ENCODE results near the gene TRPV5. TPM values are rescaled to one million over a fixed set of nuclear protein-coding genes. Genes with fewer than 3 reads are reported as not detected.

The TRPV5 gene
- total RNA-seq, 5 donors from 2014 or later (not counting 1 experiment from before 2014, with no cell fraction given), result not detected

DNA sequence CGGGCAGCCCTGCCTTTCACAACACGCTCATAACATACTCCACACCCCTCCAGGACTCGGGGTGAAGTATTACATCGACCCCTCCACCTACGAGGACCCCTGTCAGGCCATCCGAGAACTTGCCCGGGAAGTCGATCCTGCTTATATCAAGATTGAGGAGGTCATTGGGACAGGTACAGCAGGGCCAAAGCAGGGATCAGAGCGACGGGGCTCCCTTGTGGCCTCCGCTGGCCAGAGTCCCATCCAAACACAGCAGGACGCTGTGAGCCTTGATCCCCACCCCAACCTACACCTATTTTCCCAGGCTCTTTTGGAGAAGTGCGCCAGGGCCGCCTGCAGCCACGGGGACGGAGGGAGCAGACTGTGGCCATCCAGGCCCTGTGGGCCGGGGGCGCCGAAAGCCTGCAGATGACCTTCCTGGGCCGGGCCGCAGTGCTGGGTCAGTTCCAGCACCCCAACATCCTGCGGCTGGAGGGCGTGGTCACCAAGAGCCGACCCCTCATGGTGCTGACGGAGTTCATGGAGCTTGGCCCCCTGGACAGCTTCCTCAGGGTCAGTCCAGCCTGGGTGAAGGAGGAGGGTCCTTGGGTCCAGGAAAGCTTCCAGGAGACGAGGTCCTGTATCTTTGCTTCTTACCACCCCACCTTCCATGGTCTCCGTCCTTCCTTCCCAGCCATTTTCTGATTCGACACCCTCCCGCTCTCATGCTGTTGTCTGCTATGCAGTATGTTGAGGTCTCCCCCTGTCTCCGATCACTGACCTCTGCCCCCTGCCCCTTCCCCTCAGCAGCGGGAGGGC is 65.2 kb downstream of the TRPV5 start:
- Histone ChIP-seq H3K27me3 (replicated peaks in 1 of 2; ENCODE audit: control insufficient read depth in 2 of 2, extremely low read depth in 1 of 2, insufficient read depth in 2 of 2, low read length in 1 of 2) (peaks cover 0 to 2% of the 10 kb centered on the region in 2 experiments), H3K36me3 (ENCODE audit: control insufficient read depth in 2 of 2, extremely low read depth in 1 of 2, insufficient read depth in 1 of 2, low read length in 1 of 2) (peaks cover 7 to 18% of the 10 kb centered on the region in 2 donors), H3K4me3 (ENCODE audit: control insufficient read depth in 1 of 2, extremely low read depth in 1 of 2, low read length in 1 of 2) (no peak overlapping the region), H3K27ac (ENCODE audit: low read length) (no peak overlapping the region), H3K9me3 (no peaks in the 10 kb centered on the region), H3K4me1 (ENCODE audit: control insufficient read depth in 1 of 2, extremely low read depth in 1 of 2, insufficient read depth in 2 of 2, low read length in 2 of 2) (peaks cover 0 to 11% of the 10 kb centered on the region in 2 experiments)
- Mint-ChIP-seq H3K4me1 (no peaks in the 10 kb centered on the region), H3K27me3 (no peaks in the 10 kb centered on the region), H3K27ac (no peak overlapping the region), H3K4me3 (no peak overlapping the region), H3K9me3 (no peaks in the 10 kb centered on the region), H3K36me3 (peaks cover 26% of the 10 kb centered on the region)
- whole genome bisulfite sequencing (ENCODE audit: insufficient coverage), result 90% methylated on average over 25 of the region's 31 CpGs
- ChIA-PET CTCF (interaction anchor here in 1 of 2 donors (0.5 to 1.2 kb wide), 2 partner anchors 18 to 237 kb away, joined by 4 to 5 read pairs; no protein-coding TSS in a partner anchor), POLR2A (no interaction called here)
- ATAC-seq (replicated peaks in 1 of 4) (no peak), DNase-seq (peak in 1 of 35 experiments; percentile 11)

DNA sequence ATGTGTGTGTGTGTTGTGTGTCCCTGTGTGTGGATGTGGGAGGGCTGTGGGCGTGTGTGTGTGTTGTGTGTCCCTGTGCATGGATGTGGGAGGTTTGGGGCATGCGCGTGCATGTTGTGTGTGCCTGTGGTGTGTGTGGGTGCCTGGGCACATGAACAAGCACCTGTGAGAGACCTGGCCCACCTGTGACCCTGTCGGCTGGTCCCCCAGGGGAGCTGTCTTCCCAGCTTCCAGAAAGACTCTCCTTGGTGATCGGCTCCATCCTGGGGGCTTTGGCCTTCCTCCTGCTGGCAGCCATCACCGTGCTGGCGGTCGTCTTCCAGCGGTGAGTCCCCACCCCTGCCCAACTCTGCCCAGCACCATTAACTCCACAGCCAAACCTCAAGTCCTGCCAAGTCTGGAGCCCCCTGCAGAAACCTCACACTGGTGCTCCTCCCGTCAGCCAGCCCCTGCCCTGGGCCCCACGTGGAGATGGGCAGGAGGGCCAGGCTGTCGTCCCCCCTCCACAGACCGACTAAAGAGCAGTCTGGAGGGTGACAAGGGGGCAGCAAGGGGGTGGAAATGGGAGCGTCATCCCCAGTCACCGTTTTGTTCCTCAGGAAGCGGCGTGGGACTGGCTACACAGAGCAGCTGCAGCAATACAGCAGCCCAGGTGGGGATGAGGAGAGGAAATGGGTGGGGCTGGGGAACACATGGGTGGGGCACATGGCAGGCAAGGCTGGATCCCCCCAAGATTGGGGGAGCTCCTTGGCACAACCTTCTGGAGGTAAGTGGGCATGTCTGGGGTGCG is 66.0 kb downstream of the TRPV5 start:
- no peak for ATAC-seq (replicated peaks in 1 of 4)
- no peaks in the 10 kb centered on the region for H3K9me3 Mint-ChIP-seq
- Histone ChIP-seq H3K4me1 (ENCODE audit: control insufficient read depth in 1 of 2, extremely low read depth in 1 of 2, insufficient read depth in 2 of 2, low read length in 2 of 2) (peaks cover 0 to 11% of the 10 kb centered on the region in 2 experiments), H3K4me3 (ENCODE audit: control insufficient read depth in 1 of 2, extremely low read depth in 1 of 2, low read length in 1 of 2) (no peak overlapping the region), H3K27me3 (replicated peaks in 1 of 2; ENCODE audit: control insufficient read depth in 2 of 2, extremely low read depth in 1 of 2, insufficient read depth in 2 of 2, low read length in 1 of 2) (no peaks in the 10 kb centered on the region), H3K9me3 (no peaks in the 10 kb centered on the region), H3K27ac (ENCODE audit: low read length) (no peak overlapping the region), H3K36me3 (ENCODE audit: control insufficient read depth in 2 of 2, extremely low read depth in 1 of 2, insufficient read depth in 1 of 2, low read length in 1 of 2) (peaks cover 7 to 19% of the 10 kb centered on the region in 2 donors)
- ChIA-PET CTCF (no interaction called here), POLR2A (no interaction called here)
- 78% methylated on average over 11 of the region's 18 CpGs for WGBS (ENCODE audit: insufficient coverage)
- H3K4me3 Mint-ChIP-seq, result no peak overlapping the region
- H3K36me3 Mint-ChIP-seq, result peaks cover 33% of the 10 kb centered on the region
- no peak overlapping the region for H3K27ac Mint-ChIP-seq
- H3K27me3 Mint-ChIP-seq, result no peaks in the 10 kb centered on the region
- peak in 1 of 35 experiments; percentile 5 for DNase-seq
- no peaks in the 10 kb centered on the region for H3K4me1 Mint-ChIP-seq

DNA sequence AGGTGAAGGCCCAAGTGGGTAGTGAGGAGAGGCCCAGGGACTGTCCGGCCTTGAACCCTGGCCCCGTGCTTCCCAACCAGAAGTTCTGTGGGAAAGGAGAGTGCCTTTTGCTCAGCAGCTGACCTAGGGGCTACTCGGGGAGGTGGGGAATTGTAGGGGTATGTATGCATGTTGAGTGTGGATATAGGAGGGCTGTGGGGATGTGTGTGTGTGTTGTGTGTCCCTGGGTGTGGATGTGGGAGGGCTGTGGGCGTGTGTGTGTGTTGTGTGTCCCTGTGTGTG is 66.5 kb downstream of the TRPV5 start:
- Histone ChIP-seq H3K36me3 (ENCODE audit: control insufficient read depth in 2 of 2, extremely low read depth in 1 of 2, insufficient read depth in 1 of 2, low read length in 1 of 2) (peaks cover 7 to 19% of the 10 kb centered on the region in 2 donors), H3K27ac (ENCODE audit: low read length) (no peak overlapping the region), H3K9me3 (no peaks in the 10 kb centered on the region), H3K4me1 (ENCODE audit: control insufficient read depth in 1 of 2, extremely low read depth in 1 of 2, insufficient read depth in 2 of 2, low read length in 2 of 2) (peaks cover 0 to 11% of the 10 kb centered on the region in 2 experiments), H3K4me3 (ENCODE audit: control insufficient read depth in 1 of 2, extremely low read depth in 1 of 2, low read length in 1 of 2) (no peak overlapping the region), H3K27me3 (replicated peaks in 1 of 2; ENCODE audit: control insufficient read depth in 2 of 2, extremely low read depth in 1 of 2, insufficient read depth in 2 of 2, low read length in 1 of 2) (no peaks in the 10 kb centered on the region)
- Mint-ChIP-seq H3K9me3 (no peaks in the 10 kb centered on the region), H3K27ac (no peak overlapping the region), H3K36me3 (peaks cover 36% of the 10 kb centered on the region), H3K4me1 (no peaks in the 10 kb centered on the region), H3K27me3 (no peaks in the 10 kb centered on the region), H3K4me3 (no peak overlapping the region)
- POLR2A ChIA-PET, result no interaction called here
- ATAC-seq (replicated peaks in 1 of 4) (no peak), DNase-seq (no peak)
- CTCF ChIA-PET, result no interaction called here
- WGBS (ENCODE audit: insufficient coverage), result 67% methylated on average over 4 of the region's 4 CpGs

DNA sequence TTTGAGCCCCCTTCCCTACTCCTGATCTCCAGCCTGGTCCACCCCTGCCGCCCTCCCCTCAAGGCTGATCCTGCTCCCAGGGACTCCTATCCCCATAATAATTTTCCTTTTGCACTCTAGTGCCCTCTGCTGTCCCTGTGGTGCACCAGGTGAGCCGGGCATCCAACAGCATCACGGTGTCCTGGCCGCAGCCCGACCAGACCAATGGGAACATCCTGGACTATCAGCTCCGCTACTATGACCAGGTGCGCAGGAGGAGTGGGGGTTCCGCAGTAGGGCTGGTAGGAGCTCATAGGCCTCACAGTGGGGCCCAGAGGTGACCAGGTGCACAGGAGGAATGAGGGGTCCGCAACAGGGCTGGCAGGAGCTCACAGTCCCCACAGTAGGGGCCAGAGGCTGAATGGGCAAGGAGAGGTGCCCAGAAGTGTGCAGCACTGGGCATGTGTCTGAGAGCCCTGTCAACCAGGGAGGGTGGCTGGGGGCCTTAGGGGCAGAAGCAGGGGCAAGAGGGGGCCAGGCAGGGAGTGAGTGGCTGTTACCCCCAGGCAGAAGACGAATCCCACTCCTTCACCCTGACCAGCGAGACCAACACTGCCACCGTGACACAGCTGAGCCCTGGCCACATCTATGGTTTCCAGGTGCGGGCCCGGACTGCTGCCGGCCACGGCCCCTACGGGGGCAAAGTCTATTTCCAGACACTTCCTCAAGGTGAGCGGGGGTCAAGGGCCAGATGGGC is 67.0 kb downstream of the TRPV5 start:
- Histone ChIP-seq H3K27ac (ENCODE audit: low read length) (no peak overlapping the region), H3K36me3 (ENCODE audit: control insufficient read depth in 2 of 2, extremely low read depth in 1 of 2, insufficient read depth in 1 of 2, low read length in 1 of 2) (peaks cover 7 to 19% of the 10 kb centered on the region in 2 donors), H3K27me3 (replicated peaks in 1 of 2; ENCODE audit: control insufficient read depth in 2 of 2, extremely low read depth in 1 of 2, insufficient read depth in 2 of 2, low read length in 1 of 2) (no peaks in the 10 kb centered on the region), H3K4me3 (ENCODE audit: control insufficient read depth in 1 of 2, extremely low read depth in 1 of 2, low read length in 1 of 2) (no peak overlapping the region), H3K9me3 (no peaks in the 10 kb centered on the region), H3K4me1 (ENCODE audit: control insufficient read depth in 1 of 2, extremely low read depth in 1 of 2, insufficient read depth in 2 of 2, low read length in 2 of 2) (peaks cover 0 to 11% of the 10 kb centered on the region in 2 experiments)
- ChIA-PET POLR2A (no interaction called here), CTCF (interaction anchor here (0.6 to 1.9 kb wide), 4 partner anchors 8 to 428 kb away, joined by 3 to 4 read pairs (median 3); no protein-coding TSS in a partner anchor)
- H3K4me3 Mint-ChIP-seq, result no peak overlapping the region
- peak in 2 of 35 experiments; percentile 22 to 37 for DNase-seq
- peak in 3 of 4 experiments; percentile 11 to 43 (median 27) for ATAC-seq (replicated peaks in 1 of 4)
- H3K27me3 Mint-ChIP-seq, result no peaks in the 10 kb centered on the region
- WGBS (ENCODE audit: insufficient coverage), result 91% methylated on average over 16 of the region's 18 CpGs
- no peaks in the 10 kb centered on the region for H3K4me1 Mint-ChIP-seq
- no peak overlapping the region for H3K27ac Mint-ChIP-seq
- no peaks in the 10 kb centered on the region for H3K9me3 Mint-ChIP-seq
- H3K36me3 Mint-ChIP-seq, result peaks cover 35% of the 10 kb centered on the region

DNA sequence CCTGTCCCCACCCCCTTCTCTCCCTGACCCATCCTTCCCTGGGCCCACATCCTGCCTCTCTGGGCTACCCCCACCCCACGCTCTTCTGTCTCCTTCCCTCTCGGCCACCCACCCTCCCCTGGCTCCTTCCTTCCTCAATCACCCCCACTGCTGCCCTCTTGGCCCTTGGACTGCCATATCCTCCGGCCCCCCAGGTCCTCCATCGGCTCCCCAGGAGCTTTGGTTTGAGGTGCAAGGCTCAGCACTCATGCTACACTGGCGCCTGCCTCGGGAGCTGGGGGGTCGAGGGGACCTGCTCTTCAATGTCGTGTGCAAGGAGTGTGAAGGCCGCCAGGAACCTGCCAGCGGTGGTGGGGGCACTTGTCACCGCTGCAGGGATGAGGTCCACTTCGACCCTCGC is 67.8 kb downstream of the TRPV5 start:
- Mint-ChIP-seq H3K36me3 (peaks cover 31% of the 10 kb centered on the region), H3K4me3 (no peak overlapping the region), H3K27ac (no peak overlapping the region), H3K27me3 (no peaks in the 10 kb centered on the region), H3K4me1 (no peaks in the 10 kb centered on the region), H3K9me3 (no peaks in the 10 kb centered on the region)
- Histone ChIP-seq H3K4me1 (ENCODE audit: control insufficient read depth in 1 of 2, extremely low read depth in 1 of 2, insufficient read depth in 2 of 2, low read length in 2 of 2) (peaks cover 0 to 11% of the 10 kb centered on the region in 2 experiments), H3K9me3 (no peaks in the 10 kb centered on the region), H3K27ac (ENCODE audit: low read length) (no peak overlapping the region), H3K4me3 (ENCODE audit: control insufficient read depth in 1 of 2, extremely low read depth in 1 of 2, low read length in 1 of 2) (no peak overlapping the region), H3K27me3 (replicated peaks in 1 of 2; ENCODE audit: control insufficient read depth in 2 of 2, extremely low read depth in 1 of 2, insufficient read depth in 2 of 2, low read length in 1 of 2) (no peaks in the 10 kb centered on the region), H3K36me3 (ENCODE audit: control insufficient read depth in 2 of 2, extremely low read depth in 1 of 2, insufficient read depth in 1 of 2, low read length in 1 of 2) (peaks cover 5 to 16% of the 10 kb centered on the region in 2 donors)
- ATAC-seq (replicated peaks in 1 of 4) (no peak), DNase-seq (no peak)
- POLR2A ChIA-PET, result no interaction called here
- CTCF ChIA-PET, result interaction anchor here (0.9 to 1.9 kb wide), 2 partner anchors 233 to 427 kb away, joined by 3 to 4 read pairs; no protein-coding TSS in a partner anchor
- WGBS (ENCODE audit: insufficient coverage), result 71% methylated on average over 10 of the region's 13 CpGs

Measured in T-cell (primary cell).